HCT116 (cell line): ENCODE measurements around the gene SIRT3. TPM values are rescaled to one million over a fixed set of nuclear protein-coding genes. Genes with fewer than 3 reads are reported as not detected.

ENCODE experiments used
- ATAC-seq: fragments of 200-7000 bp; cut with Tn5 transposase; 2 replicates; pipeline ENCODE4 v1.9.1; 2020; ENCODE audit warnings: mild to moderate bottlenecking, moderate library complexity
- BruUV-seq: library from RNA; stranded (reverse); fragments of 400-500 nt; replicated peaks from 2 replicates; lab custom pipeline; 2021; lab: Mats Ljungman, UMichigan
- CTCF ChIA-PET: fragments of 300-600 bp; sonication (Branson Sonifier 250); formaldehyde crosslinking; loops from one replicate; lab custom pipeline; 2021; ENCODE audit warnings: antibody characterized with exemption; lab: Charles Lee
- POLR2A ChIA-PET: fragments of 300-600, 350-600 bp; sonication (Branson Sonifier 250); formaldehyde crosslinking; loops from one replicate; lab custom pipeline; 2021; ENCODE audit warnings: antibody characterized with exemption; lab: Charles Lee
- RAD21 ChIA-PET, 2 experiments: fragments of 300-600 bp; sonication (Branson Sonifier 250); formaldehyde crosslinking; loops; one replicate each; lab custom pipeline; 2023; ENCODE audit warnings: low total read pairs in 2 of 2; ENCODE audit not compliant: uncharacterized antibody in 2 of 2, unreplicated experiment in 2 of 2, low non-redundant PET in 1 of 2; lab: Charles Lee
- DNase-seq: peaks from one replicate; pipeline ENCODE4 v3.0.0-alpha.2; 2010; ENCODE audit warnings: low read depth, low spot score
- H2AFZ ChIP-seq: fragments of 200-600 bp; shearing (Covaris generic), sonication (generic); 2 replicates; pipeline ENCODE4 v1.6.1; 2017; ENCODE audit warnings: low read depth, mixed run types, mixed read lengths, antibody characterized with exemption, low read length; ENCODE audit not compliant: poor library complexity, severe bottlenecking
- H3K27ac ChIP-seq: 2 replicates; pipeline ENCODE4 v1.5.1; 2012; ENCODE audit warnings: low read depth, low read length
- H3K27me3 ChIP-seq: fragments of 200-600 bp; sonication (generic); 2 replicates; pipeline ENCODE4 v1.6.1; 2016; ENCODE audit warnings: mixed run types, low read length, mixed read lengths; ENCODE audit not compliant: insufficient read depth
- H3K36me3 ChIP-seq, 2 experiments: fragments of 200-500 bp in 1 of 2; fragments of 200-600 bp in 1 of 2; sonication (Bioruptor generic) in 1 of 2; sonication (generic) in 1 of 2; 2 replicates each; pipeline versions ENCODE4 v1.5.1 to v1.6.1; 2014 to 2016; ENCODE audit warnings: low read length in 2 of 2, inconsistent platforms in 1 of 2, mixed read lengths in 1 of 2, mixed run types in 1 of 2; ENCODE audit not compliant: insufficient read depth in 2 of 2, control insufficient read depth in 1 of 2
- H3K4me1 ChIP-seq, 2 experiments: fragments of 200-600 bp in 1 of 2; sonication (generic) in 1 of 2; 2 replicates each; pipeline versions ENCODE4 v1.5.1 to v1.6.1; 2012 to 2017; ENCODE audit warnings: low read length in 2 of 2, inconsistent platforms in 1 of 2, mild to moderate bottlenecking in 1 of 2, mixed read lengths in 1 of 2, mixed run types in 1 of 2, moderate library complexity in 1 of 2; ENCODE audit not compliant: insufficient read depth in 2 of 2, control insufficient read depth in 1 of 2
- H3K4me2 ChIP-seq: fragments of 200-600 bp; sonication (generic); 2 replicates; pipeline ENCODE4 v1.6.1; 2017; ENCODE audit warnings: mixed run types, low read length, mixed read lengths
- H3K4me3 ChIP-seq, 2 experiments: fragments of 200-600 bp in 1 of 2; sonication (generic) in 1 of 2; replicated peaks in 1 of 2; 2 replicates each; pipeline ENCODE4 v1.5.1; 2011 to 2016; ENCODE audit warnings: low read length in 2 of 2, control low read depth in 1 of 2, low read depth in 1 of 2, mild to moderate bottlenecking in 1 of 2, mixed read lengths in 1 of 2, mixed run types in 1 of 2
- H3K79me2 ChIP-seq: fragments of 200-600 bp; sonication (generic); 2 replicates; pipeline ENCODE4 v1.6.1; 2017; ENCODE audit warnings: mild to moderate bottlenecking, mixed run types, low read length, moderate library complexity, mixed read lengths; ENCODE audit not compliant: insufficient read depth
- H3K9ac ChIP-seq: fragments of 200-600 bp; sonication (generic); 2 replicates; pipeline ENCODE4 v1.6.1; 2016; ENCODE audit warnings: low read length, mixed read lengths
- H3K9me2 ChIP-seq: fragments of 200-600 bp; sonication (generic), shearing (Covaris generic); 2 replicates; pipeline ENCODE4 v1.6.1; 2017; ENCODE audit warnings: mixed run types, mild to moderate bottlenecking, moderate library complexity; ENCODE audit not compliant: insufficient read depth
- H3K9me3 ChIP-seq, 2 experiments: fragments of 200-500 bp in 1 of 2; fragments of 200-600 bp in 1 of 2; sonication (Bioruptor generic) in 1 of 2; sonication (generic) in 1 of 2; 2 replicates each; pipeline ENCODE4 v1.6.1; 2014 to 2017; ENCODE audit warnings: low read length in 2 of 2, mixed read lengths in 2 of 2, inconsistent platforms in 1 of 2, low read depth in 1 of 2, mild to moderate bottlenecking in 1 of 2, mixed run types in 1 of 2, moderate library complexity in 1 of 2; ENCODE audit not compliant: control insufficient read depth in 1 of 2, insufficient read depth in 1 of 2
- H4K20me1 ChIP-seq: fragments of 200-600 bp; sonication (generic), shearing (Covaris generic); 2 replicates; pipeline ENCODE4 v1.6.1; 2017; ENCODE audit warnings: mixed run types, mild to moderate bottlenecking, moderate library complexity; ENCODE audit not compliant: insufficient read depth
- ATF3 ChIP-seq: IDR thresholded peaks from 2 replicates; pipeline ENCODE4 v1.6.1; 2012
- CBX3 ChIP-seq: IDR thresholded peaks from 2 replicates; pipeline ENCODE4 v1.6.1; 2012; ENCODE audit warnings: low read depth
- CEBPB ChIP-seq: IDR thresholded peaks from 2 replicates; pipeline ENCODE4 v1.6.1; 2012; ENCODE audit warnings: low read depth
- POLR2A ChIP-seq: IDR thresholded peaks from 2 replicates; pipeline ENCODE4 v1.7.0; 2011; ENCODE audit warnings: borderline replicate concordance; ENCODE audit not compliant: insufficient read depth, insufficient read length; ENCODE audit errors: extremely low read depth
- SIN3A ChIP-seq: IDR thresholded peaks from 2 replicates; pipeline ENCODE4 v1.6.1; 2012; ENCODE audit warnings: low read depth
- SP1 ChIP-seq: IDR thresholded peaks from 2 replicates; pipeline ENCODE4 v1.6.1; 2012; ENCODE audit warnings: low read depth
- YY1 ChIP-seq: IDR thresholded peaks from 2 replicates; pipeline ENCODE4 v1.6.1; 2011; ENCODE audit warnings: low read length, low read depth, moderate library complexity, mild to moderate bottlenecking; ENCODE audit not compliant: insufficient replicate concordance; ENCODE audit errors: extremely low read depth
- ZFX ChIP-seq: fragments of 450-650 bp; IDR thresholded peaks from 2 replicates; pipeline ENCODE4 v1.6.1; 2017
- intact Hi-C: fragments of 100-400 bp; cut with micrococcal nuclease; formaldehyde crosslinking; loops from 2 replicates; pipeline ENCODE4 v1.10.0; 2022
- total RNA-seq: library from RNA; stranded (reverse); gene quantifications from one replicate; pipeline ENCODE4 v1.2.1, GENCODE V29; 2021; ENCODE audit not compliant: unreplicated experiment
- TF ChIP-seq, protein P1 (sequence below): IDR thresholded peaks from 2 replicates; pipeline ENCODE4 v1.6.1; 2012; ENCODE audit warnings: low read depth
- TF ChIP-seq, protein P2 (sequence below): IDR thresholded peaks from 2 replicates; pipeline ENCODE4 v1.6.1; 2012

Gene SIRT3
- total RNA-seq, 1 experiment from 2014 or later = 17.9 TPM

DNA sequence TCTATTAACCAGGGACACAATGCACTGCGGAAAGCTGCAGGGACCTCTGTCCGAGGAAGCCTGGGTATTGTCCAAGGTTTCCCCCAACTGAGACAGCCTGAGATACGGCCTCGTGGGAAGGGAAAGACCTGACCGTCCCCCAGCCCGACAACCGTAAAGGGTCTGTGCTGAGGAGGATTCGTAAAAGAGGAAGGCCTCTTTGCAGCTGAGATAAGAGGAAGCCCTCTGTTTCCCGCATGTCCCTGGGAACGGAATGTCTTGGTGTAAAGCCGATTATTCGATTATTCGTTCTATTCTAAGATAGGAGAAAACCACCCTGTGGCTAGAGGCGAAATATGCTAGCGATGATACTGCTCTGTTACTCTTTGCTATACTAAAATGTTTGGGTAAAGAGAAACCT lies 34.2 kb downstream of the SIRT3 start (continued):
- TF ChIP-seq, protein P1, sequence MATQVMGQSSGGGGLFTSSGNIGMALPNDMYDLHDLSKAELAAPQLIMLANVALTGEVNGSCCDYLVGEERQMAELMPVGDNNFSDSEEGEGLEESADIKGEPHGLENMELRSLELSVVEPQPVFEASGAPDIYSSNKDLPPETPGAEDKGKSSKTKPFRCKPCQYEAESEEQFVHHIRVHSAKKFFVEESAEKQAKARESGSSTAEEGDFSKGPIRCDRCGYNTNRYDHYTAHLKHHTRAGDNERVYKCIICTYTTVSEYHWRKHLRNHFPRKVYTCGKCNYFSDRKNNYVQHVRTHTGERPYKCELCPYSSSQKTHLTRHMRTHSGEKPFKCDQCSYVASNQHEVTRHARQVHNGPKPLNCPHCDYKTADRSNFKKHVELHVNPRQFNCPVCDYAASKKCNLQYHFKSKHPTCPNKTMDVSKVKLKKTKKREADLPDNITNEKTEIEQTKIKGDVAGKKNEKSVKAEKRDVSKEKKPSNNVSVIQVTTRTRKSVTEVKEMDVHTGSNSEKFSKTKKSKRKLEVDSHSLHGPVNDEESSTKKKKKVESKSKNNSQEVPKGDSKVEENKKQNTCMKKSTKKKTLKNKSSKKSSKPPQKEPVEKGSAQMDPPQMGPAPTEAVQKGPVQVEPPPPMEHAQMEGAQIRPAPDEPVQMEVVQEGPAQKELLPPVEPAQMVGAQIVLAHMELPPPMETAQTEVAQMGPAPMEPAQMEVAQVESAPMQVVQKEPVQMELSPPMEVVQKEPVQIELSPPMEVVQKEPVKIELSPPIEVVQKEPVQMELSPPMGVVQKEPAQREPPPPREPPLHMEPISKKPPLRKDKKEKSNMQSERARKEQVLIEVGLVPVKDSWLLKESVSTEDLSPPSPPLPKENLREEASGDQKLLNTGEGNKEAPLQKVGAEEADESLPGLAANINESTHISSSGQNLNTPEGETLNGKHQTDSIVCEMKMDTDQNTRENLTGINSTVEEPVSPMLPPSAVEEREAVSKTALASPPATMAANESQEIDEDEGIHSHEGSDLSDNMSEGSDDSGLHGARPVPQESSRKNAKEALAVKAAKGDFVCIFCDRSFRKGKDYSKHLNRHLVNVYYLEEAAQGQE = no peak
- TF ChIP-seq YY1 = no peak

DNA sequence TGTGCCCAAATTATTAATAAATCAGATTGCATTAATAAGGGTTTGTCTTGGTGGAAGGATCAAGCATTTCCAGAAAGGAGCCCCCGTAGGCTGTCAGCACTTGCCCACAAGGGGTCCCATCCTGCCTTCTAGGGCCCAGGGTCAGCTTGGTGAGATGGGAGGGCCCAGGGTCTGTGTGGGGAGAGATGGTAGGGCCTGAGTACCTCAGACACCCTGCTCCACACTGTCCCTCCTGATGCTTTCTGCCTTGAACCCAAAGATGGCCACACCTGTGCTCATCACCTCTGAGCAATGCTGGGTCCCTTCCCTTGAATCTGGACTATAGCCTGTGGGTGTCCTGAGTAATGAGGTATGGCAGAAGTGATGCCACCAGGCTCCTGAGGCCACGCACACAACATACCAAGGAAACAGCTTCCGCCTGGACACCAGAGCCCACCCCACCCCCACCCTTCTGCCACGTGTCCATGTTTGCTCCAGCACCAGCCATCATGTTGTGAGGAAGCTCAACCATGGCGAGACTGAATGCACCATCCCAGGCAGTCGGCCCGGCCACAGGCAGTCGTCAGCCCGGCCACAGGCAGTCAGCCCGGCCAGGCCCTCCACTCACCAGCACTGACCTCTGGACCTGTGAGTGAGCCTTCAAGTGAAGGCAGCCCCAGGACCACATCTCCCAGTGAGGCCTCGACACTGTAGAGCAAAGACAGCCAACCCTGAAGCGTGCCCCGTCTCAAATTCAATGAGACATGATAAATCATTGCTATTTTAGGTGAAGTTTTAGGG lies 35.7 kb downstream of the SIRT3 start:
- BruUV-seq = no TSS peak
- POLR2A ChIA-PET = no interaction called here
- Histone ChIP-seq H4K20me1 (no peaks in the 10 kb centered on the region), H3K27me3 (no peaks in the 10 kb centered on the region), H2AFZ (no peak overlapping the region), H3K9ac (no peak overlapping the region), H3K79me2 (peaks cover 11% of the 10 kb centered on the region), H3K9me2 (no peaks in the 10 kb centered on the region), H3K4me1 (no peaks in the 10 kb centered on the region), H3K9me3 (no peaks in the 10 kb centered on the region), H3K4me2 (no peak overlapping the region), H3K36me3 (peaks cover 6 to 16% of the 10 kb centered on the region in 2 experiments; a peak in 3 of 4 replicates), H3K4me3 (no peak overlapping the region), H3K27ac (no peak overlapping the region)
- no peak for DNase-seq
- TF ChIP-seq ZFX (no peak), CEBPB (no peak), POLR2A (no peak), SIN3A (no peak), CBX3 (no peak), SP1 (no peak), YY1 (no peak), ATF3 (no peak)
- TF ChIP-seq, protein P2, sequence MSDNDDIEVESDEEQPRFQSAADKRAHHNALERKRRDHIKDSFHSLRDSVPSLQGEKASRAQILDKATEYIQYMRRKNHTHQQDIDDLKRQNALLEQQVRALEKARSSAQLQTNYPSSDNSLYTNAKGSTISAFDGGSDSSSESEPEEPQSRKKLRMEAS = no peak
- RAD21 ChIA-PET = no interaction called here
- no peak for ATAC-seq
- CTCF ChIA-PET = no interaction called here
- intact Hi-C loops = no loop called here
